ACC112 (cell line): Measurements from ENCODE around the gene R3HDM4.
"Not testable (repeated sequence)": the region's sequence is repeated elsewhere in the genome, so short reads cannot be mapped to it uniquely, and the experiment has no call there.

Experiments
- H2AFZ ChIP-seq: fragments of 200-600 bp; sonication (generic); one replicate; pipeline ENCODE4 v1.6.0; 2017; ENCODE audit warnings: antibody characterized with exemption, low read length; ENCODE audit not compliant: unreplicated experiment
- H3K27ac ChIP-seq: fragments of 200-600 bp; sonication (generic); 2 replicates; pipeline ENCODE4 v1.5.1; 2014; ENCODE audit warnings: low read depth, mild to moderate bottlenecking, antibody characterized with exemption, low read length, moderate library complexity
- H3K27me3 ChIP-seq: fragments of 200-600 bp; sonication (generic); 2 replicates; pipeline ENCODE4 v1.6.1; 2014; ENCODE audit warnings: mild to moderate bottlenecking, antibody characterized with exemption, low read length, moderate library complexity, mixed read lengths; ENCODE audit not compliant: insufficient read depth
- H3K36me3 ChIP-seq: fragments of 200-600 bp; sonication (generic); 2 replicates; pipeline ENCODE4 v1.6.1; 2016; ENCODE audit warnings: mild to moderate bottlenecking, antibody characterized with exemption, low read length, moderate library complexity, mixed read lengths; ENCODE audit not compliant: insufficient read depth
- H3K4me1 ChIP-seq: fragments of 200-600 bp; sonication (generic); one replicate; pipeline ENCODE4 v1.6.1; 2016; ENCODE audit warnings: low read length, mixed read lengths; ENCODE audit not compliant: insufficient read depth, unreplicated experiment, control insufficient read depth
- H3K4me3 ChIP-seq: fragments of 200-600 bp; sonication (generic); 2 replicates; pipeline ENCODE4 v1.5.1; 2014; ENCODE audit warnings: mild to moderate bottlenecking, low read depth, low read length
- H3K79me2 ChIP-seq: fragments of 200-600 bp; sonication (generic); one replicate; pipeline ENCODE4 v1.6.0; 2016; ENCODE audit warnings: low read length; ENCODE audit not compliant: control insufficient read depth, unreplicated experiment, insufficient read depth

R3HDM4 gene

DNA sequence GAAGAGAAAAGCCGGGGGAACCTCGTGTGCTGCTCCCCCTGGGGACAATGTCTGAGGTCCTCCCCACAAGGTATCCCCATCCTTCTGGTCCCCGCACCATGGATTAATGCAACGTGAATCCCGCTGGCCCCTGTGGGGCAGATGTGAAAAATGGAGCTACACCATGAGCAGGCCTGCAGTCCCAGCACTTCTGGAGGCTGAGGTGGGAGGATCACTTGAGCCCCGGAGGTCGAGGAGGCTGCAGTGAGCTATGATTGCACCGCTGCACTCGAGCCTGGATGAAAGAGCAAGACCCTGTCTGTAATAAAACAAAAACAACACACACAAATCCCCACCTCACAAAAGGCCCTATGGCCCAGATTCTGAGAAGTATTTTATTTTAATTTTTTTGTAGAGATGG is 54.7 kb downstream of the R3HDM4 start:
- H3K27ac ChIP-seq, result no peak overlapping the region
- H3K4me1 ChIP-seq, result no peaks in the 10 kb centered on the region
- H2AFZ ChIP-seq, result no peak overlapping the region
- no peak overlapping the region for H3K4me3 ChIP-seq
- H3K36me3 ChIP-seq, result no peaks in the 10 kb centered on the region
- H3K27me3 ChIP-seq, result no peaks in the 10 kb centered on the region
- no peaks in the 10 kb centered on the region for H3K79me2 ChIP-seq

DNA sequence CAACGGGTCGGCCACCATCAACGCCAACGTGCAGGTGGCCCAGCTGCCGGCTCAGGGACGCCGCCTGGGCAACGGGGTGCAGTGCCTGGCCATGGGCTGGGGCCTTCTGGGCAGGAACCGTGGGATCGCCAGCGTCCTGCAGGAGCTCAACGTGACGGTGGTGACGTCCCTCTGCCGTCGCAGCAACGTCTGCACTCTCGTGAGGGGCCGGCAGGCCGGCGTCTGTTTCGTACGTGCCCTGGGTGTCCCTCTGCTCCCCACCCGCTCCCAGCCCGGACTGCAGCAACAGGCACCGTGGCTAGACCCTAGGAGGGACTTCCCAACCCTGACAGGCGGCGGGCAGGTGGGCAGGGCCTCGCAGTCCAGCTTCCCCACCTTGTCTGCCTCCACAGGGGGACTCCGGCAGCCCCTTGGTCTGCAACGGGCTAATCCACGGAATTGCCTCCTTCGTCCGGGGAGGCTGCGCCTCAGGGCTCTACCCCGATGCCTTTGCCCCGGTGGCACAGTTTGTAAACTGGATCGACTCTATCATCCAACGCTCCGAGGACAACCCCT is 57.4 kb downstream of the R3HDM4 start:
- H3K79me2 ChIP-seq, result no peaks in the 10 kb centered on the region
- H2AFZ ChIP-seq, result no peak overlapping the region
- H3K27ac ChIP-seq, result no peak overlapping the region
- H3K4me3 ChIP-seq, result no peak overlapping the region
- peaks cover 4% of the 10 kb centered on the region for H3K4me1 ChIP-seq
- no peaks in the 10 kb centered on the region for H3K27me3 ChIP-seq
- H3K36me3 ChIP-seq, result no peaks in the 10 kb centered on the region

DNA sequence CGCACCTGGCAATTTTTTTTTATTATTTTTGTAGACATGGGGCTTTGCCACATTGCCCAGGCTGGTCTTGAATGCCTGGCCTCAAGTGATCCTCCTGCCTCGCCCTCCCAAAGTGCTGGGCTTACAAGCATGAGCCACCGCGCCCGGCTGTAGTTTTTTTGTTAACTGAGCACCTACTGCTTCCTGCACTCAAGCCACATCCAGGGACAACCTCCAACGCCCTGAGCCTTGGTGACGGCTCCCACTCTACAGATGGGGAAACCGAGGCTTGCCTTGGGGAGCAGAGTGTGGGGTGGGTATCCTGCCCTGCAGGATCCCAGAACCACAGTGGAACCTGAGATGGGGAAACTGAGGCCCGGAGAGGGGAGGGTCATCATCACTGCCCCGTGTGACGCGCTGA is 57.9 kb downstream of the R3HDM4 start:
- Histone ChIP-seq H3K36me3 (no peaks in the 10 kb centered on the region), H3K4me1 (peaks cover 4% of the 10 kb centered on the region), H3K27ac (no peak overlapping the region), H2AFZ (no peak overlapping the region), H3K4me3 (no peak overlapping the region), H3K79me2 (no peaks in the 10 kb centered on the region), H3K27me3 (no peaks in the 10 kb centered on the region)

DNA sequence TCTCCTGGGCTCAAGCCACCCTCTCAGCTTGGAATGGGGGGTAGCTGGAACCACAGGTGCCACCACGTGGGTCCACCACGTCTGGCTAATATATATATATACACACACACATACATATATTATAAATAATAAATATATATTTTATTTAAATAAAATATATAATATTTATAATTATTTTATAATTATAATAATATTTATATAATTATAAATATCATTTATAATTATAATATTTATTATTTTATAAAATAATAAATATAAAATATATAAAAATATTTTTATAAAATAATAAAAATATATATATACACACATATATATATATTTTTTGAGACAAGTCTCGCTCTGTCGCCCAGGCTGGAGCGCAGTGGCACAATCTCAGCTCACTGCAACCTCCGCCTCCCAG is 58.5 kb downstream of the R3HDM4 start:
- Histone ChIP-seq H3K4me1 (peaks cover 4% of the 10 kb centered on the region), H3K79me2 (no peaks in the 10 kb centered on the region), H3K4me3 (no peak overlapping the region), H2AFZ (no peak overlapping the region), H3K27ac (no peak overlapping the region), H3K36me3 (no peaks in the 10 kb centered on the region), H3K27me3 (no peaks in the 10 kb centered on the region)

DNA sequence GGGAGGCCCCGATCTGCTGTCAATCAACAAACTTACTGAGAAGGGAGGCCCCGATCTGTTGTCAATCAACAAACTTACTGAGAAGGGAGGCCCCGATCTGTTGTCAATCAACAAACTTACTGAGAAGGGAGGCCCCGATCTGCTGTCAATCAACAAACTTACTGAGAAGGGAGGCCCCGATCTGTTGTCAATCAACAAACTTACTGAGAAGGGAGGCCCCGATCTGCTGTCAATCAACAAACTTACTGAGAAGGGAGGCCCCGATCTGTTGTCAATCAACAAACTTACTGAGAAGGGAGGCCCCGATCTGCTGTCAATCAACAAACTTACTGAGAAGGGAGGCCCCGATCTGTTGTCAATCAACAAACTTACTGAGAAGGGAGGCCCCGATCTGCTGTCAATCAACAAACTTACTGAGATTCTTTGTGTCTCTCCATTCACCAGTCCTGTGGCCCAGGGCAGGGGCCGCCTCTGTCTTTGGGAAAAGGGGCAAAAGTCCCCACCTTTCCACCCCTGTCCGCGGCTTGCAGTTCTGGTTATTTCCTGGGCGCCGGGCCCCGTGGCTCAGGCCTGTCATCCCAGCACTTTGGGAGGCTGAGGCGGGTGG is 59.3 kb downstream of the R3HDM4 start:
- H3K4me3 ChIP-seq, H3K4me1 ChIP-seq, H3K36me3 ChIP-seq, H3K27ac ChIP-seq, H3K27me3 ChIP-seq, H3K79me2 ChIP-seq, H2AFZ ChIP-seq: not testable (repeated sequence)

DNA sequence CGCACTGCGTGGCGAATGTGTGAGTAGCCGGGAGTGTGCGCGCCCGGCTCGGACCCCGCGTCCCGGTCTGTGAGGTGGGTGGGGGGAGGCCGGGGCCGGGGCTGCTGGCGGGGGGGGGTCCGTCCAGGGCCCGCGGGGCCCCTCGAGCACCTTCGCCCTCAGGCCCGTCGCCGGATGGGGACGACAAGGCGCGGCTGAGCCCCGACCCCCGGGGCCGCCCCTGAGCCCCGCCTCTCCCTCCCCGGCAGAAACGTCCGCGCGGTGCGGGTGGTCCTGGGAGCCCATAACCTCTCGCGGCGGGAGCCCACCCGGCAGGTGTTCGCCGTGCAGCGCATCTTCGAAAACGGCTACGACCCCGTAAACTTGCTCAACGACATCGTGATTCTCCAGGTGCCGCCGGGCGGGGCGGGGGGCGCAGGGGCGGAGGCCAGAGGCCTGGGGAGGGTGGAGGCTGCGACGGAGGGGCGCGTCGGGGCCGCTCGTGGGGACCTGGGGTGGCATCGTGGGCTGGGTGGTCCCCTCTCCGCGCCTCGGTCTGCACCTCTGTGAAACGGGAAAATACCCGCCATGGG is 59.9 kb downstream of the R3HDM4 start:
- Histone ChIP-seq H2AFZ (no peak overlapping the region), H3K4me3 (no peak overlapping the region), H3K79me2 (no peaks in the 10 kb centered on the region), H3K27ac (no peak overlapping the region), H3K4me1 (peaks cover 4% of the 10 kb centered on the region), H3K27me3 (peaks cover 4% of the 10 kb centered on the region; the same call in 1 of the 2 replicates), H3K36me3 (no peaks in the 10 kb centered on the region)

DNA sequence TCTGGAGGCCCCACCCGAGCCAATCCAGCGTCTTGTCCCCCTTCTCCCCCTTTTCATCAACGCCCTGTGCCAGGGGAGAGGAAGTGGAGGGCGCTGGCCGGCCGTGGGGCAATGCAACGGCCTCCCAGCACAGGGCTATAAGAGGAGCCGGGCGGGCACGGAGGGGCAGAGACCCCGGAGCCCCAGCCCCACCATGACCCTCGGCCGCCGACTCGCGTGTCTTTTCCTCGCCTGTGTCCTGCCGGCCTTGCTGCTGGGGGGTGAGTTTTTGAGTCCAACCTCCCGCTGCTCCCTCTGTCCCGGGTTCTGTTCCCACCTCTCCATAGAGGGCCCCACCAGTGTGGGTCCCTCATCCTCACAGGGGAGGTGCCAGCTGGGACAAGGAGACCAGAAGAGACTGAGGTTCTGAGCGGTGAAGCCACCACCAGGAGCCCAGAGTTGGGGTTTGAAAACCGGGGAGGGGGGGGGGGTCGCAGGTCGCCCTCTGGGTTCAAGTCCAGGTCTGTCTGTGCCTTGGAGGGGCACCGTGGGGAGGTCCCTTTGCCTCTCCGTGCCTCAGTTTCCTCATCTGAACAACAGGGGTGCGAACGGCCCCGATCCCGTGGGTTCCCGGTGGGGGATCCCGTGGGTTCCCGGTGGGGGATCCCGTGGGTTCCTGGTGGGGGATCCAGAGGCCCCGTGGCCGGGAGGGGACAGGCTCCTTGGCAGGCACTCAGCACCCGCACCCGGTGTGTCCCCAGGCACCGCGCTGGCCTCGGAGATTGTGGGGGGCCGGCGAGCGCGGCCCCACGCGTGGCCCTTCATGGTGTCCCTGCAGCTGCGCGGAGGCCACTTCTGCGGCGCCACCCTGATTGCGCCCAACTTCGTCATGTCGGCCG is 60.6 kb downstream of the R3HDM4 start, which contains the start of gene ELANE:
ELANE (plus strand) TSS at position 168 of the 878 bp plus-strand sequence; CDS start at position 194, 26 bp downstream.
- Histone ChIP-seq H3K79me2 (no peaks in the 10 kb centered on the region), H3K27me3 (peaks cover 10% of the 10 kb centered on the region; the same call in 1 of the 2 replicates), H3K36me3 (no peaks in the 10 kb centered on the region), H2AFZ (no peak within 1 kb of the TSS), H3K4me1 (peaks cover 4% of the 10 kb centered on the region), H3K27ac (peak within 1 kb of the TSS; percentile 81; the same call in 1 of the 2 replicates), H3K4me3 (no peak within 1 kb of the TSS)

DNA sequence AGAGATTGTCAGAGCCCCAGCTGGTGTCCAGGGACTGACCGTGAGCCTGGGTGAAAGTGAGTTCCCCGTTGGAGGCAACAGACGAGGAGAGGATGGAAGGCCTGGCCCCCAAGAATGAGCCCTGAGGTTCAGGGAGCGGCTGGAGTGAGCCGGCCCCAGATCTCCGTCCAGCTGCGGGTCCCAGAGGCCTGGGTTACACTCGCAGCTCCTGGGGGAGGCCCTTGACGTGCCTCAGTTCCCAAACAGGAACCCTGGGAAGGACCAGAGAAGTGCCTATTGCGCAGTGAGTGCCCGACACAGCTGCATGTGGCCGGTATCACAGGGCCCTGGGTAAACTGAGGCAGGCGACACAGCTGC is 62.1 kb downstream of the R3HDM4 start:
- Histone ChIP-seq H2AFZ (no peak overlapping the region), H3K79me2 (no peaks in the 10 kb centered on the region), H3K36me3 (no peaks in the 10 kb centered on the region), H3K27me3 (peaks cover 10% of the 10 kb centered on the region; the same call in 1 of the 2 replicates), H3K4me1 (peaks cover 4% of the 10 kb centered on the region), H3K27ac (peak overlapping the region; percentile 81), H3K4me3 (peak overlapping the region; percentile 44; the same call in 1 of the 2 replicates)

DNA sequence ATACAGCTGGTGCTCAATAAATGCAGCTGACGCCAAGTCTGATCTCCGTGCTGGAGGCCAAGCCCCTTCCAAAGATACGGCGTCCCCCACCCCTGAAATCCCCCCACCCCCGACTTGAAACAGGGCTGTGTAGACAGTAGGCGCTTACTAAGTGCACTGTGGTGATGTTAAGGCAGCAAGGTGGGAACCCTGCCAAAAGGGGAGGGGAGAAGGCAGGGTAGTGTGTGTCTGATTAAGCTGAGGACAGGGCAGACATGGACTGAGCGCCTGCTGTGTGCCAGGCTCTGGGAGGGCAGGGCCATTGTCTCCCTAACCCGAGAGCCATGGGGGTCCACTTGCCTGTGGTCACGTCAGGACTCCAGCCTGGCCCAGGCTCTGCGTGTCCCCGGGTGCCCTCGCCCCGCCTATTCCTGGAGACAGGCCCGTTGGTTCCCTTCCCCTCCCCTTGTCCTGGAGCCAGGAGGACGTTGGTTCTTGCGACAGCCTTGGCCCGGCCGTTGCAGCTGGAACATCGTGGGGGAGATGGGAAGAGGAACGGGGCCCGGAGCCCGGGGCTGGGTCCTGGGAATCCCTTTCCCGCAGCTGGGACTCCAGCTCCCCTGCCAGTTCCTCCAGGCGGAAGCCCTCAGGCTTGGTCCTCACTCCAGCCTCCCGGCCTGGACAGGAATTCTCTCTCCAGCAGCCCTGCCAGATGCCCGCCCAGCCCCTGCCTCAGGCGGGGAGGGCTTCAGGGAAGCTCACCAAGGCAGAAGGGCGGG is 62.6 kb downstream of the R3HDM4 start:
- Histone ChIP-seq H3K4me1 (peaks cover 4% of the 10 kb centered on the region), H3K36me3 (no peaks in the 10 kb centered on the region), H3K4me3 (peak overlapping the region; percentile 44; the same call in 1 of the 2 replicates), H3K79me2 (no peaks in the 10 kb centered on the region), H2AFZ (no peak overlapping the region), H3K27me3 (peaks cover 10% of the 10 kb centered on the region; the same call in 1 of the 2 replicates), H3K27ac (peak overlapping the region; percentile 81)

DNA sequence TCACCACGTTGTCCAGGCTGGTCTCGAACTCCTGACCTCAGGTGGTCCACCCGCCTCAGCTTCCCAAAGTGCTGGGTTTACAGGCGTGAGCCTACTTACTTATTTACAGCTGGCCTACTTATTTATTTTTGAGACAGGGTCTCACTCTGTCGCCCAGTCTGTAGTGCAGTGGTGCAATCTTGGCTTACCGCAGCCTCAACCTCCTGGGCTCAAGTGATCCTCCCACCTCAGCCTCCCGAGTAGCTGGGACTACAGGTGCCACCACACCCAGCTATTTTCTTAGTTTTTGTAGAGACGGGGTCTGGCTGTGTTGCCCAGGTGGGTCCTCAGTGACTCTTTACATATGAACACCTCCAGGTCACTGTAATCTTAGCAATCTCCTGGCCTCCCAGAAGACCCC is 63.8 kb downstream of the R3HDM4 start:
- H3K27me3 ChIP-seq, result peaks cover 10% of the 10 kb centered on the region
- H2AFZ ChIP-seq, H3K79me2 ChIP-seq, H3K27ac ChIP-seq, H3K4me3 ChIP-seq, H3K36me3 ChIP-seq, H3K4me1 ChIP-seq: not testable (repeated sequence)
